B cell (primary cell): ENCODE results near the gene NPAS4. TPM values are rescaled to one million over a fixed set of nuclear protein-coding genes. Genes with fewer than 3 reads are reported as not detected.

Experiments
- ATAC-seq: fragments of 200-7000 bp; cut with Tn5 transposase; one replicate; pipeline ENCODE4 v1.10.0; 2021; ENCODE audit warnings: low read depth, mild to moderate bottlenecking, moderate number of reproducible peaks, moderate library complexity
- CTCF ChIA-PET: fragments of 350-600 bp; sonication (Branson Sonifier 250); formaldehyde crosslinking; loops from one replicate; lab custom pipeline; 2021; ENCODE audit warnings: antibody characterized with exemption, inconsistent platforms; lab: Charles Lee
- POLR2A ChIA-PET: fragments of 350-600 bp; sonication (Branson Sonifier 250); formaldehyde crosslinking; loops from one replicate; lab custom pipeline; 2021; ENCODE audit warnings: antibody characterized with exemption; lab: Charles Lee
- DNase-seq: peaks from one replicate; pipeline ENCODE4 v3.0.0; 2013
- H2AFZ ChIP-seq: 2 replicates; pipeline ENCODE4 v1.6.1; 2012; ENCODE audit warnings: mild to moderate bottlenecking, low read depth, low read length; ENCODE audit not compliant: insufficient read depth, poor library complexity, severe bottlenecking
- H3K27ac ChIP-seq, 2 donors: 1 replicate in 1 of 2; 2 replicates in 1 of 2; pipeline ENCODE4 v1.5.1; 2012 to 2013; ENCODE audit warnings: low read length in 2 of 2, mild to moderate bottlenecking in 2 of 2, moderate library complexity in 1 of 2
- H3K27me3 ChIP-seq, 4 experiments: fragments of 200-600 bp in 1 of 4; sonication (generic) in 1 of 4; replicated peaks in 1 of 4; 1 replicate in 2 of 4; 2 replicates in 2 of 4; pipeline versions ENCODE4 v1.6.1 to v1.7.0; 2013 to 2016; ENCODE audit warnings: low read length in 3 of 4, mild to moderate bottlenecking in 2 of 4, mixed read lengths in 1 of 4, moderate library complexity in 1 of 4; ENCODE audit not compliant: insufficient read depth in 4 of 4, control insufficient read depth in 3 of 4; ENCODE audit errors: control extremely low read depth in 1 of 4
- H3K36me3 ChIP-seq, 2 experiments: replicated peaks in 1 of 2; 1 replicate in 1 of 2; 2 replicates in 1 of 2; pipeline versions ENCODE4 v1.6.1 to v1.7.1; 2013; ENCODE audit warnings: low read length in 1 of 2; ENCODE audit not compliant: insufficient read depth in 2 of 2, control insufficient read depth in 1 of 2; ENCODE audit errors: control extremely low read depth in 1 of 2, extremely low read depth in 1 of 2
- H3K4me1 ChIP-seq, 2 donors: fragments of 200-600 bp in 1 of 2; sonication (generic) in 1 of 2; 1 replicate in 1 of 2; 2 replicates in 1 of 2; pipeline versions ENCODE4 v1.5.1 to v1.6.1; 2013 to 2017; ENCODE audit warnings: low read length in 2 of 2; ENCODE audit not compliant: control insufficient read depth in 2 of 2, insufficient read depth in 2 of 2
- H3K4me2 ChIP-seq: replicated peaks from 2 replicates; pipeline ENCODE3; 2012; ENCODE audit warnings: mild to moderate bottlenecking, low read depth, low read length; ENCODE audit not compliant: poor library complexity, severe bottlenecking
- H3K4me3 ChIP-seq, 5 experiments: fragments of 200-600 bp in 1 of 5; sonication (generic) in 1 of 5; 1 replicate in 3 of 5; 2 replicates in 2 of 5; pipeline versions ENCODE4 v1.5.1 to v1.7.0; 2011 to 2016; ENCODE audit warnings: low read length in 4 of 5, mild to moderate bottlenecking in 4 of 5, low read depth in 2 of 5, control low read depth in 1 of 5, moderate library complexity in 1 of 5; ENCODE audit not compliant: insufficient read depth in 1 of 5; ENCODE audit errors: control extremely low read depth in 1 of 5, extremely low read depth in 1 of 5
- H3K79me2 ChIP-seq: fragments of 200-600 bp; sonication (generic); one replicate; pipeline ENCODE4 v1.6.0; 2016; ENCODE audit warnings: low read length; ENCODE audit not compliant: control insufficient read depth, insufficient read depth
- H3K9ac ChIP-seq: fragments of 200-600 bp; sonication (generic); 2 replicates; pipeline ENCODE4 v1.6.1; 2017; ENCODE audit warnings: mild to moderate bottlenecking, low read length, moderate library complexity
- H3K9me3 ChIP-seq, 3 donors: one replicate each; pipeline versions ENCODE4 v1.6.1 to v1.7.1; 2013; ENCODE audit warnings: low read length in 2 of 3; ENCODE audit not compliant: control insufficient read depth in 2 of 3, insufficient read depth in 1 of 3; ENCODE audit errors: control extremely low read depth in 1 of 3
- H4K20me1 ChIP-seq: 2 replicates; pipeline ENCODE4 v1.6.0; 2012; ENCODE audit warnings: mild to moderate bottlenecking, low read length; ENCODE audit not compliant: insufficient read depth, control insufficient read depth, poor library complexity, severe bottlenecking
- H3K27ac Mint-ChIP-seq: one replicate; pipeline ENCODE4 v1.8.0; 2021; ENCODE audit warnings: mixed read lengths
- H3K27me3 Mint-ChIP-seq: one replicate; pipeline ENCODE4 v1.8.0; 2021; ENCODE audit warnings: mixed read lengths
- H3K4me1 Mint-ChIP-seq: one replicate; pipeline ENCODE4 v1.8.0; 2021; ENCODE audit warnings: mixed read lengths
- H3K4me3 Mint-ChIP-seq: one replicate; pipeline ENCODE4 v1.8.0; 2021; ENCODE audit warnings: mixed read lengths
- H3K9me3 Mint-ChIP-seq: one replicate; pipeline ENCODE4 v1.8.0; 2022; ENCODE audit warnings: mixed read lengths; ENCODE audit not compliant: insufficient read depth
- EZH2 ChIP-seq: IDR thresholded peaks from 2 replicates; pipeline ENCODE4 v1.6.1; 2012; ENCODE audit warnings: borderline replicate concordance, low read depth, mild to moderate bottlenecking, moderate library complexity, low read length; ENCODE audit not compliant: insufficient read depth, poor library complexity, severe bottlenecking
- WGBS: methylation state at CpG from one replicate; pipeline ENCODE4 v1.1.5; 2013; ENCODE audit warnings: missing lambda C conversion rate; ENCODE audit not compliant: insufficient coverage; 5-methylcytosine and 5-hydroxymethylcytosine counted together
- intact Hi-C: fragments of 100-400 bp; cut with micrococcal nuclease; formaldehyde crosslinking; loops from one replicate; pipeline ENCODE4 v1.10.0; 2022
- polyA plus RNA-seq: library from polyadenylated mRNA; depleted of rRNA; stranded (reverse); fragments of >200 nt; gene quantifications from 2 replicates; pipeline ENCODE4 v1.2.3, GENCODE V29; 2012
- total RNA-seq, 2 donors: library from RNA; stranded (reverse); fragments of 120-200 nt in 1 of 2; gene quantifications; 1 replicate in 1 of 2; 2 replicates in 1 of 2; pipeline versions ENCODE4 v1.2.3 to v1.2.4, GENCODE V29; 2013 to 2022
- TF ChIP-seq, protein P1 (sequence below): fragments of 200-600 bp; IDR thresholded peaks from one replicate; pipeline ENCODE4 v1.8.0; 2022; ENCODE audit warnings: antibody characterized with exemption, mild to moderate bottlenecking

The NPAS4 gene
- total and polyA plus RNA-seq, 2 donors (not counting 1 experiment from before 2014, with no cell fraction given): not detected

DNA sequence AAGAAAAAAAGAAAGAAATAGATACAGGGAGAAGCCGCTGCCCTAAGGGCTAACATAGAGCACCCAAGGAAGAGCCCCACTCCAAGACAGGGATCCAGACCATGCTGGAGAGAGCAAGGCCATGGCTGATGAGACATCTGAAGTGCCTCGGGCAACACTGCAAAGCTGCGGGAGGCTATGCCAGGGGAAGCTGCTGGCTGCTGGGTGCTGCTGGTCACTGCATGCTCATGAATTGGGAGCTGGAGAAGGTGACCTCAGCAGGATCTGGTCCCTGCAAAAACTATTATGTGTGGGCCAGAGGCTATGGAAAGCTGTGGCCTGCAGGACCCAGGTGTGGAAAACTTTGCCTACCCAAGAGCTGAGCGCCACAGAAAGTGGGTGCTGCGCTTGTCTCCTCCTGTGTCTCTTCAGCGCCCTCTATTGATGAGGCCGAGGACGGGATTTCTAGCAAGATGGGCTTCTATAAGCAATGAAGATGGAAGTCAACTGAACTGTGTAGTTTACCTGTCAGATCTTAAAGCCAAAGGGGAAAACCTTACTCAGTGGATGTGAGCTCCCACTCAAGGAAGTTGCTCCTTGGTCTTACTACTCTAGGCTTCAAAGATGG is 32.0 kb upstream of the NPAS4 start:
- H3K4me1 ChIP-seq: peaks cover 7 to 12% of the 10 kb centered on the region in 2 donors
- H3K79me2 ChIP-seq: no peaks in the 10 kb centered on the region
- Mint-ChIP-seq H3K4me1 (peaks cover 12% of the 10 kb centered on the region), H3K27me3 (peaks cover 5% of the 10 kb centered on the region), H3K27ac (no peak overlapping the region), H3K9me3 (no peaks in the 10 kb centered on the region), H3K4me3 (no peak overlapping the region)
- ChIA-PET CTCF (interaction anchor here (0.6 to 3.9 kb wide), 26 partner anchors 10 to 995 kb away, joined by 3 to 62 read pairs (median 5); partner anchors contain the start of genes B4GAT1, BRMS1, MRPL11 and RIN1), POLR2A (interaction anchor here (0.5 to 1.1 kb wide), 3 partner anchors 76 to 985 kb away, joined by 3 to 5 read pairs (median 4); partner anchors contain the start of gene CLCF1)
- H3K4me3 ChIP-seq: no peak overlapping the region
- H3K36me3 ChIP-seq: no peaks in the 10 kb centered on the region
- no peak overlapping the region for H3K9ac ChIP-seq
- no peak overlapping the region for H3K4me2 ChIP-seq
- H3K27ac ChIP-seq: no peak overlapping the region
- no peaks in the 10 kb centered on the region for H4K20me1 ChIP-seq
- peak; percentile 58 for ATAC-seq
- no peaks in the 10 kb centered on the region for H3K27me3 ChIP-seq
- intact Hi-C loops: loop anchor here (5.0 kb wide), 1 partner anchor 42 kb away; the partner anchor contains the start of genes B4GAT1 and BRMS1
- 34% methylated on average over 8 of the region's 8 CpGs for WGBS
- TF ChIP-seq EZH2: no peak
- TF ChIP-seq, protein P1, sequence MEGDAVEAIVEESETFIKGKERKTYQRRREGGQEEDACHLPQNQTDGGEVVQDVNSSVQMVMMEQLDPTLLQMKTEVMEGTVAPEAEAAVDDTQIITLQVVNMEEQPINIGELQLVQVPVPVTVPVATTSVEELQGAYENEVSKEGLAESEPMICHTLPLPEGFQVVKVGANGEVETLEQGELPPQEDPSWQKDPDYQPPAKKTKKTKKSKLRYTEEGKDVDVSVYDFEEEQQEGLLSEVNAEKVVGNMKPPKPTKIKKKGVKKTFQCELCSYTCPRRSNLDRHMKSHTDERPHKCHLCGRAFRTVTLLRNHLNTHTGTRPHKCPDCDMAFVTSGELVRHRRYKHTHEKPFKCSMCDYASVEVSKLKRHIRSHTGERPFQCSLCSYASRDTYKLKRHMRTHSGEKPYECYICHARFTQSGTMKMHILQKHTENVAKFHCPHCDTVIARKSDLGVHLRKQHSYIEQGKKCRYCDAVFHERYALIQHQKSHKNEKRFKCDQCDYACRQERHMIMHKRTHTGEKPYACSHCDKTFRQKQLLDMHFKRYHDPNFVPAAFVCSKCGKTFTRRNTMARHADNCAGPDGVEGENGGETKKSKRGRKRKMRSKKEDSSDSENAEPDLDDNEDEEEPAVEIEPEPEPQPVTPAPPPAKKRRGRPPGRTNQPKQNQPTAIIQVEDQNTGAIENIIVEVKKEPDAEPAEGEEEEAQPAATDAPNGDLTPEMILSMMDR: peak; percentile 76
- H3K9me3 ChIP-seq: no peaks in the 10 kb centered on the region
- no peak overlapping the region for H2AFZ ChIP-seq
- peak; percentile 79 for DNase-seq

DNA sequence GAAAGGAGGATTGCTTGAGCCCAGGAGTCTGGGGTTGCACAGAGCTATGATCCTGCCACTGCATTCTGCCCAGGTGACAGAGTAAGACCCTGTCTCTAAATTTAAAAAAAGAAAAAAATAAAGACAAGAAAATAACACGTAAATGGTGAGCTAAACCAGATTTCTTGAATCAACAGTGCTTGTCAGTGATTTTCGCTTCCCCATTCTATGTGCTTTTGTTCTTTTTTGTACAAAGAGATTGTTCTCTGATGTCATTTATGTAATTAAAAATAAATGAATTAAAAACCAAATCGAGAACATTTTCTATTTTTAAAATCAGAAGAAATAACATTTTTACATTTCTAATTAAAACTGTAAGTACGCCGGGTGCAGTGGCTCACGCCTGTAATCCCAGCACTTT is 29.5 kb upstream of the NPAS4 start:
- ChIA-PET CTCF (interaction anchor here (3.9 kb wide), 2 partner anchors 46 to 80 kb away, joined by 15 to 62 read pairs; partner anchors contain the start of gene BRMS1), POLR2A (no interaction called here)
- no peaks in the 10 kb centered on the region for H3K36me3 ChIP-seq
- H3K27me3 ChIP-seq: peaks cover 0 to 1% (median 0%) of the 10 kb centered on the region in 4 experiments
- Mint-ChIP-seq H3K4me3 (no peak overlapping the region), H3K27me3 (peaks cover 16% of the 10 kb centered on the region), H3K9me3 (no peaks in the 10 kb centered on the region), H3K27ac (no peak overlapping the region), H3K4me1 (peaks cover 7% of the 10 kb centered on the region)
- H3K79me2 ChIP-seq: no peaks in the 10 kb centered on the region
- DNase-seq (no peak), ATAC-seq (peak; percentile 49)
- no peaks in the 10 kb centered on the region for H4K20me1 ChIP-seq
- TF ChIP-seq EZH2: no peak
- TF ChIP-seq, protein P1: no peak
- intact Hi-C loops: no loop called here
- no peak overlapping the region for H3K9ac ChIP-seq
- H3K27ac ChIP-seq: peak overlapping the region in 1 of 2 donors; percentile 38
- H3K4me2 ChIP-seq: no peak overlapping the region
- no peaks in the 10 kb centered on the region for H3K9me3 ChIP-seq
- no CpG with 5 or more reads among the region's 6 CpGs for WGBS
- no peak overlapping the region for H2AFZ ChIP-seq
- H3K4me3 ChIP-seq: no peak overlapping the region
- peaks cover 2 to 7% of the 10 kb centered on the region in 2 donors for H3K4me1 ChIP-seq
